GM12878 (cell line): ENCODE data around the gene TSPAN5. TPM values are rescaled to one million over a fixed set of nuclear protein-coding genes. Genes with fewer than 3 reads are reported as not detected.

Experiments
- ATAC-seq: fragments of 200-7000 bp; cut with Tn5 transposase; 3 replicates; pipeline ENCODE4 v1.9.1; 2020; ENCODE audit warnings: mild to moderate bottlenecking, moderate library complexity
- BruUV-seq: library from RNA; stranded (reverse); fragments of 400-500 nt; replicated peaks from 2 replicates; lab custom pipeline; 2021; lab: Mats Ljungman, UMichigan
- CTCF ChIA-PET: fragments of 300-600 bp; sonication (Branson Sonifier 250); formaldehyde crosslinking; extraction: SDS; loops from one replicate; lab custom pipeline; 2021; ENCODE audit warnings: inconsistent platforms; lab: Yijun Ruan, JAX
- POLR2A ChIA-PET: fragments of 350-600 bp; formaldehyde crosslinking; extraction: SDS; loops from one replicate; lab custom pipeline; 2021; ENCODE audit warnings: inconsistent platforms; lab: Charles Lee
- RAD21 ChIA-PET: fragments of 300-600 bp; sonication (Branson Sonifier 250); formaldehyde crosslinking; loops from one replicate; lab custom pipeline; 2023; ENCODE audit warnings: antibody characterized with exemption; ENCODE audit not compliant: unreplicated experiment; lab: Charles Lee
- SMC1A ChIA-PET: fragments of 300-600 bp; sonication (Branson Sonifier 250); formaldehyde crosslinking; loops from one replicate; lab custom pipeline; 2023; ENCODE audit not compliant: unreplicated experiment, uncharacterized antibody; lab: Charles Lee
- DNase-seq: peaks from one replicate; pipeline ENCODE4 v3.0.0-alpha.2; 2011; ENCODE audit warnings: low read depth, low spot score
- FAIRE-seq: peaks from 3 replicates; lab custom pipeline; 2011; peaks lifted over from hg19 to GRCh38; lab: Jason Lieb, UNC
- H2AFZ ChIP-seq: 2 replicates; pipeline ENCODE4 v1.6.0; 2011; ENCODE audit warnings: low read depth, low read length, control low read depth; ENCODE audit not compliant: control insufficient read depth
- H3K27ac ChIP-seq: 2 replicates; pipeline ENCODE4 v1.5.1; 2011; ENCODE audit warnings: control low read depth; ENCODE audit not compliant: control insufficient read depth, insufficient read depth
- H3K27me3 ChIP-seq, 2 experiments: replicated peaks in 1 of 2; 2 replicates each; pipeline versions ENCODE4 v1.6.0 to v1.6.1; 2011; ENCODE audit warnings: low read length in 1 of 2; ENCODE audit not compliant: control insufficient read depth in 2 of 2, insufficient read depth in 2 of 2
- H3K36me3 ChIP-seq, 2 experiments: 2 replicates each; pipeline ENCODE4 v1.5.1; 2011; ENCODE audit warnings: low read length in 1 of 2; ENCODE audit not compliant: control insufficient read depth in 2 of 2, insufficient read depth in 2 of 2
- H3K4me1 ChIP-seq: 2 replicates; pipeline ENCODE4 v1.6.1; 2011; ENCODE audit warnings: mild to moderate bottlenecking, low read length, moderate library complexity, mixed read lengths; ENCODE audit not compliant: control insufficient read depth, insufficient read depth
- H3K4me2 ChIP-seq: 2 replicates; pipeline ENCODE4 v1.6.0; 2011; ENCODE audit warnings: control low read depth; ENCODE audit not compliant: control insufficient read depth, insufficient read depth
- H3K4me3 ChIP-seq: fragments of 200-600 bp; sonication (generic); 2 replicates; pipeline ENCODE4 v1.5.1; 2016
- H3K79me2 ChIP-seq: 2 replicates; pipeline ENCODE4 v1.6.0; 2011; ENCODE audit warnings: low read length; ENCODE audit not compliant: control insufficient read depth, insufficient read depth
- H3K9ac ChIP-seq: 2 replicates; pipeline ENCODE4 v1.8.0; 2011; ENCODE audit warnings: low read length, control low read depth, mixed read lengths; ENCODE audit not compliant: control insufficient read depth, insufficient read depth
- H3K9me3 ChIP-seq: replicated peaks from 3 replicates; pipeline ENCODE4 v1.5.1; 2011; ENCODE audit warnings: mild to moderate bottlenecking, low read length; ENCODE audit not compliant: control insufficient read depth, insufficient read depth
- H4K20me1 ChIP-seq: 2 replicates; pipeline ENCODE4 v1.6.0; 2011; ENCODE audit not compliant: control insufficient read depth, insufficient read depth
- BACH1 ChIP-seq: fragments of 450-650 bp; IDR thresholded peaks from 2 replicates; pipeline ENCODE4 v1.6.1; 2017; ENCODE audit warnings: mild to moderate bottlenecking, borderline replicate concordance
- BHLHE40 ChIP-seq, 2 experiments: fragments of 450-650 bp in 1 of 2; IDR thresholded peaks; 2 replicates each; pipeline ENCODE4 v1.6.1; 2011 to 2017; ENCODE audit warnings: low read depth in 2 of 2, borderline replicate concordance in 1 of 2, improper control_type of control experiment in 1 of 2, low read length in 1 of 2, mild to moderate bottlenecking in 1 of 2
- CREB1 ChIP-seq: IDR thresholded peaks from 2 replicates; pipeline ENCODE4 v1.6.1; 2012; ENCODE audit warnings: low read depth, mild to moderate bottlenecking, inconsistent platforms
- HDAC6 ChIP-seq: fragments of 200-600 bp; sonication (generic); IDR thresholded peaks from one replicate; pipeline ENCODE4 v1.8.0; 2017; ENCODE audit warnings: antibody characterized with exemption; ENCODE audit not compliant: unreplicated experiment
- HDGF ChIP-seq: fragments of 450-650 bp; IDR thresholded peaks from 2 replicates; pipeline ENCODE4 v1.6.1; 2016; ENCODE audit warnings: antibody characterized with exemption
- MAX ChIP-seq: IDR thresholded peaks from 2 replicates; pipeline ENCODE4 v1.6.1; 2012; ENCODE audit warnings: low read depth, low read length, improper control_type of control experiment
- POLR2AphosphoS2 ChIP-seq: IDR thresholded peaks from 2 replicates; pipeline ENCODE4 v1.6.1; 2011; ENCODE audit warnings: low read depth, mild to moderate bottlenecking, low read length, improper control_type of control experiment, moderate library complexity
- RFX5 ChIP-seq: IDR thresholded peaks from 2 replicates; pipeline ENCODE4 v1.6.1; 2011; ENCODE audit warnings: low read depth, low read length, improper control_type of control experiment
- SIX5 ChIP-seq: IDR thresholded peaks from 2 replicates; pipeline ENCODE4 v1.6.1; 2011; ENCODE audit warnings: mild to moderate bottlenecking, low read depth, low read length, moderate library complexity; ENCODE audit not compliant: severe bottlenecking
- SMAD1 ChIP-seq: fragments of 450-650 bp; IDR thresholded peaks from 2 replicates; pipeline ENCODE4 v1.6.1; 2018; ENCODE audit warnings: mild to moderate bottlenecking, low read depth; ENCODE audit not compliant: partially characterized antibody
- SMARCA5 ChIP-seq: fragments of 450-650 bp; IDR thresholded peaks from 2 replicates; pipeline ENCODE4 v1.6.1; 2017; ENCODE audit warnings: mild to moderate bottlenecking
- SUZ12 ChIP-seq: fragments of 200-600 bp; sonication (generic); IDR thresholded peaks from one replicate; pipeline ENCODE4 v1.6.1; 2018; ENCODE audit warnings: antibody characterized with exemption, mild to moderate bottlenecking; ENCODE audit not compliant: unreplicated experiment
- ZBED1 ChIP-seq: IDR thresholded peaks from 2 replicates; pipeline ENCODE4 v1.6.1; 2016; ENCODE audit warnings: borderline replicate concordance
- ZNF207 ChIP-seq: fragments of 450-650 bp; IDR thresholded peaks from 2 replicates; pipeline ENCODE4 v1.6.1; 2014; ENCODE audit warnings: antibody characterized with exemption, mild to moderate bottlenecking, borderline replicate concordance
- WGBS: methylation state at CpG from one replicate; pipeline ENCODE4 v1.1.6; 2016; ENCODE audit warnings: low lambda C conversion rate; ENCODE audit not compliant: insufficient replicate concordance, insufficient coverage; ENCODE audit errors: missing lambda C conversion rate; 5-methylcytosine and 5-hydroxymethylcytosine counted together
- in situ Hi-C: fragments of 300-500 bp; cut with MboI; formaldehyde crosslinking; loops from 9 replicates; pipeline ENCODE4 v1.14.3; 2018; ENCODE audit warnings: mixed read lengths
- intact Hi-C: fragments of 100-400 bp; cut with micrococcal nuclease; formaldehyde crosslinking; loops from one replicate; pipeline ENCODE4 v1.14.2; 2022; ENCODE audit not compliant: unreplicated experiment
- polyA plus RNA-seq, 11 experiments: library from polyadenylated mRNA; depleted of rRNA in 4 of 11; unstranded in 6 of 11; stranded (reverse) in 5 of 11; fragments of >200 nt; fragmentation: Nextera tagmentation in 4 of 11; fragmentation: Illumina TruSeq in 1 of 11; extraction: Ambion mirVana in 4 of 11; extraction: Trizol in 1 of 11; gene quantifications; 1 replicate in 1 of 11; 2 replicates in 10 of 11; pipeline versions ENCODE4 v1.2.1 to v1.2.3, GENCODE V29; 2011 to 2016; ENCODE audit warnings: inconsistent platforms in 2 of 11, missing spikeins in 2 of 11, low read depth in 1 of 11
- total RNA-seq, 4 experiments: library from RNA; depleted of rRNA in 3 of 4; stranded (reverse); fragments of >200 nt in 3 of 4; fragmentation: Illumina TruSeq in 1 of 4; extraction: Trizol in 1 of 4; gene quantifications; 2 replicates each; pipeline versions ENCODE4 v1.2.1 to v1.2.3, GENCODE V29; 2013 to 2021
- TF ChIP-seq, protein P1 (sequence below): fragments of 150-350 bp; IDR thresholded peaks from 2 replicates; pipeline ENCODE4 v1.6.1; 2014; ENCODE audit warnings: mild to moderate bottlenecking, low read depth, low read length

Gene TSPAN5
- total and polyA plus RNA-seq, 10 of the 15 experiments (the other 5 are each of a cell fraction or from before 2014, with no cell fraction given) = 0.09 to 8.2 (median 0.27) TPM

- H3K4me3 ChIP-seq = no peak overlapping the region
- H3K36me3 ChIP-seq = no peaks in the 10 kb centered on the region
- no peak overlapping the region for H3K27ac ChIP-seq
- H4K20me1 ChIP-seq = no peaks in the 10 kb centered on the region
- ChIA-PET RAD21 (no interaction called here), POLR2A (no interaction called here)
- intact Hi-C loops = no loop called here
- DNase-seq = no peak
- no peak overlapping the region for H3K4me2 ChIP-seq
- H3K9ac ChIP-seq = no peak overlapping the region
- H2AFZ ChIP-seq = no peak overlapping the region
- FAIRE-seq = no peak
- H3K79me2 ChIP-seq = no peaks in the 10 kb centered on the region
- TF ChIP-seq, protein P1, sequence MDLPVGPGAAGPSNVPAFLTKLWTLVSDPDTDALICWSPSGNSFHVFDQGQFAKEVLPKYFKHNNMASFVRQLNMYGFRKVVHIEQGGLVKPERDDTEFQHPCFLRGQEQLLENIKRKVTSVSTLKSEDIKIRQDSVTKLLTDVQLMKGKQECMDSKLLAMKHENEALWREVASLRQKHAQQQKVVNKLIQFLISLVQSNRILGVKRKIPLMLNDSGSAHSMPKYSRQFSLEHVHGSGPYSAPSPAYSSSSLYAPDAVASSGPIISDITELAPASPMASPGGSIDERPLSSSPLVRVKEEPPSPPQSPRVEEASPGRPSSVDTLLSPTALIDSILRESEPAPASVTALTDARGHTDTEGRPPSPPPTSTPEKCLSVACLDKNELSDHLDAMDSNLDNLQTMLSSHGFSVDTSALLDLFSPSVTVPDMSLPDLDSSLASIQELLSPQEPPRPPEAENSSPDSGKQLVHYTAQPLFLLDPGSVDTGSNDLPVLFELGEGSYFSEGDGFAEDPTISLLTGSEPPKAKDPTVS = no peak
- TF ChIP-seq RFX5 = no peak
- TF ChIP-seq ZBED1 = no peak
- TF ChIP-seq HDGF = no peak
- no peak for TF ChIP-seq SUZ12
- TF ChIP-seq BHLHE40 (IDR thresholded peaks at IDR 0.05; ENCODE audit: borderline replicate concordance in 1 of 2, low read depth in 2 of 2, low read length in 1 of 2) = no peak
- TF ChIP-seq ZNF207 = no peak
- no peak for TF ChIP-seq SIX5
- no peak for TF ChIP-seq CREB1
- no peak for TF ChIP-seq BACH1
- no peak for TF ChIP-seq HDAC6
- TF ChIP-seq SMAD1 = no peak
- TF ChIP-seq SMARCA5 = no peak
- TF ChIP-seq POLR2AphosphoS2 = no peak
- TF ChIP-seq MAX = no peak
- TF ChIP-seq, all 136 proteins: peak for 0
- Histone ChIP-seq H3K27me3 (no peaks in the 10 kb centered on the region), H3K4me1 (no peaks in the 10 kb centered on the region), H3K9me3 (no peaks in the 10 kb centered on the region)
- WGBS = 55% methylated on average over 8 of the region's 8 CpGs
- ChIA-PET CTCF (interaction anchor here (1.0 to 1.6 kb wide), 3 partner anchors 11 to 163 kb away, joined by 3 to 9 read pairs (median 5); no protein-coding TSS in a partner anchor), SMC1A (interaction anchor here (1.0 to 2.1 kb wide), 4 partner anchors 9 to 150 kb away, joined by 3 to 9 read pairs (median 4); no protein-coding TSS in a partner anchor)
- no peak for ATAC-seq
- in situ Hi-C loops = no loop called here
- BruUV-seq = no TSS peak
Observed at GRCh38 chr4:98630737-98631454, 27.5 kb downstream of the TSPAN5 start.
